HepG2 (cell line): Measurements from ENCODE around the gene OPRD1. TPM values are rescaled to one million over a fixed set of nuclear protein-coding genes. Genes with fewer than 3 reads are reported as not detected.

Experiments
- BRCA1 ChIP-seq: sonication (generic); formaldehyde crosslinking; IDR thresholded peaks from 2 replicates; pipeline ENCODE4 v1.4.0; 2020; ENCODE audit warnings: missing genetic modification reagents
- DNMT1 ChIP-seq: sonication (generic); formaldehyde crosslinking; IDR thresholded peaks from 2 replicates; pipeline ENCODE4 v1.5.1; 2020; ENCODE audit warnings: mild to moderate bottlenecking, missing genetic modification reagents
- DR1 ChIP-seq: sonication (generic); formaldehyde crosslinking; IDR thresholded peaks from 2 replicates; pipeline ENCODE4 v1.8.0; 2021; ENCODE audit warnings: mild to moderate bottlenecking, missing genetic modification reagents, inconsistent platforms
- EED ChIP-seq: sonication (generic); formaldehyde crosslinking; IDR thresholded peaks from 2 replicates; pipeline ENCODE4 v1.5.0; 2020; ENCODE audit warnings: mild to moderate bottlenecking, missing genetic modification reagents
- ETV5 ChIP-seq: IDR thresholded peaks from 2 replicates; pipeline ENCODE4 v1.6.1; 2018; ENCODE audit warnings: missing biosample characterization, missing genetic modification reagents, inconsistent platforms, borderline replicate concordance
- IKZF4 ChIP-seq: sonication (generic); formaldehyde crosslinking; IDR thresholded peaks from 2 replicates; pipeline ENCODE4 v1.5.1; 2020; ENCODE audit warnings: borderline replicate concordance, mild to moderate bottlenecking, low read depth, missing genetic modification reagents; ENCODE audit errors: not compliant biosample characterization
- IRX3 ChIP-seq: sonication (generic); formaldehyde crosslinking; IDR thresholded peaks from 2 replicates; pipeline ENCODE4 v1.8.1; 2023; ENCODE audit warnings: mild to moderate bottlenecking, low read depth, missing genetic modification reagents, borderline replicate concordance
- KAT7 ChIP-seq: IDR thresholded peaks from 2 replicates; pipeline ENCODE4 v1.6.1; 2018; ENCODE audit warnings: borderline replicate concordance, missing compliant biosample characterization
- MED8 ChIP-seq: sonication (generic); formaldehyde crosslinking; IDR thresholded peaks from 2 replicates; pipeline ENCODE4 v1.8.1; 2023; ENCODE audit warnings: mild to moderate bottlenecking, missing genetic modification reagents; ENCODE audit not compliant: insufficient replicate concordance
- RBFOX2 ChIP-seq: fragments of 200-400 bp; formaldehyde crosslinking; IDR thresholded peaks from 2 replicates; pipeline ENCODE4 v1.6.1; 2017; ENCODE audit warnings: low read depth, mild to moderate bottlenecking, low read length
- RELA ChIP-seq: sonication (generic); formaldehyde crosslinking; IDR thresholded peaks from 2 replicates; pipeline ENCODE4 v1.4.0; 2020; ENCODE audit warnings: missing genetic modification reagents
- SIX1 ChIP-seq: sonication (generic); formaldehyde crosslinking; IDR thresholded peaks from 2 replicates; pipeline ENCODE4 v1.4.0; 2020; ENCODE audit warnings: missing genetic modification reagents, borderline replicate concordance
- STAT5B ChIP-seq: sonication (generic); formaldehyde crosslinking; IDR thresholded peaks from 2 replicates; pipeline ENCODE4 v1.4.0; 2020; ENCODE audit warnings: missing genetic modification reagents
- USF2 ChIP-seq, 2 experiments: sonication (generic) in 1 of 2; formaldehyde crosslinking in 1 of 2; IDR thresholded peaks; 2 replicates each; pipeline versions ENCODE4 v1.5.1 to v1.6.1; 2011 to 2020; ENCODE audit warnings: borderline replicate concordance in 1 of 2, low read depth in 1 of 2, low read length in 1 of 2, mild to moderate bottlenecking in 1 of 2, missing genetic modification reagents in 1 of 2, moderate library complexity in 1 of 2
- ZFP82 ChIP-seq: sonication (generic); formaldehyde crosslinking; IDR thresholded peaks from 2 replicates; pipeline ENCODE4 v1.5.1; 2020; ENCODE audit warnings: mild to moderate bottlenecking, missing genetic modification reagents, borderline replicate concordance
- ZNF552 ChIP-seq: sonication (generic); formaldehyde crosslinking; IDR thresholded peaks from 2 replicates; pipeline ENCODE4 v1.9.0; 2022; ENCODE audit warnings: missing genetic modification reagents, mild to moderate bottlenecking, borderline replicate concordance
- ZNF672 ChIP-seq: sonication (generic); formaldehyde crosslinking; IDR thresholded peaks from 2 replicates; pipeline ENCODE4 v1.8.1; 2022; ENCODE audit warnings: missing genetic modification reagents
- polyA plus RNA-seq, 8 experiments: library from polyadenylated mRNA; depleted of rRNA in 3 of 8; stranded (reverse) in 7 of 8; unstranded in 1 of 8; fragments of >200 nt; fragmentation: Illumina TruSeq in 4 of 8; extraction: Trizol in 4 of 8; gene quantifications; 2 replicates each; pipeline versions ENCODE4 v1.2.1 to v1.2.3, GENCODE V29; 2011 to 2016; ENCODE audit warnings: low read depth in 4 of 8, missing spikeins in 1 of 8, mixed read lengths in 1 of 8; ENCODE audit not compliant: insufficient read depth in 1 of 8
- total RNA-seq, 5 experiments: library from RNA; depleted of rRNA; stranded (reverse); fragments of >200 nt; fragmentation: Illumina TruSeq; extraction: Trizol; gene quantifications; 2 replicates each; pipeline ENCODE4 v1.2.3, GENCODE V29; 2016; ENCODE audit warnings: low read depth in 1 of 5
- TF ChIP-seq, protein P1 (sequence below): sonication (generic); formaldehyde crosslinking; IDR thresholded peaks from 2 replicates; pipeline ENCODE4 v1.8.0; 2022; ENCODE audit warnings: low read depth, missing genetic modification reagents
- TF ChIP-seq, protein P2 (sequence below): sonication (generic); formaldehyde crosslinking; IDR thresholded peaks from 2 replicates; pipeline ENCODE4 v1.4.0; 2020; ENCODE audit warnings: missing genetic modification reagents
- TF ChIP-seq, protein P3 (sequence below): sonication (generic); formaldehyde crosslinking; IDR thresholded peaks from 2 replicates; pipeline ENCODE4 v1.8.0; 2022; ENCODE audit warnings: mild to moderate bottlenecking, missing genetic modification reagents
- TF ChIP-seq, protein P4 (sequence below): sonication (generic); formaldehyde crosslinking; IDR thresholded peaks from 2 replicates; pipeline ENCODE4 v1.9.0; 2021; ENCODE audit warnings: missing genetic modification reagents, mild to moderate bottlenecking, borderline replicate concordance

Gene OPRD1
- total and polyA plus RNA-seq, 2 of the 13 experiments (the other 11 are each of a cell fraction or from before 2014, with no cell fraction given), result 0.02 to 0.03 TPM

GRCh38 chr1:28877132-28877781 lies 65.3 kb downstream of the OPRD1 start (continued):
- TF ChIP-seq KAT7 (no peak), IRX3 (CRISPR knock-in tag) (no peak), IKZF4 (CRISPR knock-in tag) (no peak), RELA (CRISPR knock-in tag) (no peak), USF2 (IDR thresholded peaks at IDR 0.05; ENCODE audit: low read depth, low read length) (no peak), USF2 (CRISPR knock-in tag; IDR thresholded peaks at IDR 0.05; ENCODE audit: borderline replicate concordance) (no peak), SIX1 (CRISPR knock-in tag) (no peak), EED (CRISPR knock-in tag) (no peak), ETV5 (CRISPR knock-in tag) (no peak), MED8 (CRISPR knock-in tag) (no peak), DR1 (no peak), ZNF552 (no peak), DNMT1 (CRISPR knock-in tag) (no peak), ZNF672 (no peak), BRCA1 (CRISPR knock-in tag) (no peak), STAT5B (no peak), ZFP82 (no peak), RBFOX2 (no peak)
- TF ChIP-seq, protein P1, sequence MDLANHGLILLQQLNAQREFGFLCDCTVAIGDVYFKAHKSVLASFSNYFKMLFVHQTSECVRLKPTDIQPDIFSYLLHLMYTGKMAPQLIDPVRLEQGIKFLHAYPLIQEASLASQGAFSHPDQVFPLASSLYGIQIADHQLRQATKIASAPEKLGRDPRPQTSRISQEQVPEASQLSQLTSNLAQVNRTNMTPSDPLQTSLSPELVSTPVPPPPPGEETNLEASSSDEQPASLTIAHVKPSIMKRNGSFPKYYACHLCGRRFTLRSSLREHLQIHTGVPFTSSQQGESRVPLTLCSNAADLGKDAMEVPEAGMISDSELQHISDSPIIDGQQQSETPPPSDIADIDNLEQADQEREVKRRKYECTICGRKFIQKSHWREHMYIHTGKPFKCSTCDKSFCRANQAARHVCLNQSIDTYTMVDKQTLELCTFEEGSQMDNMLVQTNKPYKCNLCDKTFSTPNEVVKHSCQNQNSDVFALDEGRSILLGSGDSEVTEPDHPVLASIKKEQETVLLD (CRISPR knock-in tag), result no peak
- TF ChIP-seq, protein P2, sequence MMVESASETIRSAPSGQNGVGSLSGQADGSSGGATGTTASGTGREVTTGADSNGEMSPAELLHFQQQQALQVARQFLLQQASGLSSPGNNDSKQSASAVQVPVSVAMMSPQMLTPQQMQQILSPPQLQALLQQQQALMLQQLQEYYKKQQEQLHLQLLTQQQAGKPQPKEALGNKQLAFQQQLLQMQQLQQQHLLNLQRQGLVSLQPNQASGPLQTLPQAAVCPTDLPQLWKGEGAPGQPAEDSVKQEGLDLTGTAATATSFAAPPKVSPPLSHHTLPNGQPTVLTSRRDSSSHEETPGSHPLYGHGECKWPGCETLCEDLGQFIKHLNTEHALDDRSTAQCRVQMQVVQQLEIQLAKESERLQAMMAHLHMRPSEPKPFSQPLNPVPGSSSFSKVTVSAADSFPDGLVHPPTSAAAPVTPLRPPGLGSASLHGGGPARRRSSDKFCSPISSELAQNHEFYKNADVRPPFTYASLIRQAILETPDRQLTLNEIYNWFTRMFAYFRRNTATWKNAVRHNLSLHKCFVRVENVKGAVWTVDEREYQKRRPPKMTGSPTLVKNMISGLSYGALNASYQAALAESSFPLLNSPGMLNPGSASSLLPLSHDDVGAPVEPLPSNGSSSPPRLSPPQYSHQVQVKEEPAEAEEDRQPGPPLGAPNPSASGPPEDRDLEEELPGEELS (CRISPR knock-in tag), result no peak
- TF ChIP-seq, protein P3, sequence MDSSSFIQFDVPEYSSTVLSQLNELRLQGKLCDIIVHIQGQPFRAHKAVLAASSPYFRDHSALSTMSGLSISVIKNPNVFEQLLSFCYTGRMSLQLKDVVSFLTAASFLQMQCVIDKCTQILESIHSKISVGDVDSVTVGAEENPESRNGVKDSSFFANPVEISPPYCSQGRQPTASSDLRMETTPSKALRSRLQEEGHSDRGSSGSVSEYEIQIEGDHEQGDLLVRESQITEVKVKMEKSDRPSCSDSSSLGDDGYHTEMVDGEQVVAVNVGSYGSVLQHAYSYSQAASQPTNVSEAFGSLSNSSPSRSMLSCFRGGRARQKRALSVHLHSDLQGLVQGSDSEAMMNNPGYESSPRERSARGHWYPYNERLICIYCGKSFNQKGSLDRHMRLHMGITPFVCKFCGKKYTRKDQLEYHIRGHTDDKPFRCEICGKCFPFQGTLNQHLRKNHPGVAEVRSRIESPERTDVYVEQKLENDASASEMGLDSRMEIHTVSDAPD (CRISPR knock-in tag), result no peak
- TF ChIP-seq, protein P4, sequence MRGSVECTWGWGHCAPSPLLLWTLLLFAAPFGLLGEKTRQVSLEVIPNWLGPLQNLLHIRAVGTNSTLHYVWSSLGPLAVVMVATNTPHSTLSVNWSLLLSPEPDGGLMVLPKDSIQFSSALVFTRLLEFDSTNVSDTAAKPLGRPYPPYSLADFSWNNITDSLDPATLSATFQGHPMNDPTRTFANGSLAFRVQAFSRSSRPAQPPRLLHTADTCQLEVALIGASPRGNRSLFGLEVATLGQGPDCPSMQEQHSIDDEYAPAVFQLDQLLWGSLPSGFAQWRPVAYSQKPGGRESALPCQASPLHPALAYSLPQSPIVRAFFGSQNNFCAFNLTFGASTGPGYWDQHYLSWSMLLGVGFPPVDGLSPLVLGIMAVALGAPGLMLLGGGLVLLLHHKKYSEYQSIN (CRISPR knock-in tag), result no peak
